ENCODE measurements around the gene KLHL22. TPM values are rescaled to one million over a fixed set of nuclear protein-coding genes. Genes with fewer than 3 reads are reported as not detected.

Gene KLHL22
- total and polyA plus RNA-seq, 2 of the 13 experiments (the other 11 are each of a cell fraction or from before 2014, with no cell fraction given): 10.9 to 14.8 TPM

- TF ChIP-seq ZNF441 (CRISPR knock-in tag; IDR thresholded peaks at IDR 0.05; ENCODE audit: borderline replicate concordance): no peak
- TF ChIP-seq KDM1A (CRISPR knock-in tag; IDR thresholded peaks at IDR 0.05): no peak
- TF ChIP-seq ZNF605 (CRISPR knock-in tag; IDR thresholded peaks at IDR 0.05): no peak; the same call in 1 of the 2 replicates
- peak; percentile 81; the same call in 1 of the 2 replicates for TF ChIP-seq ZNF788 (CRISPR knock-in tag; IDR thresholded peaks at IDR 0.05; ENCODE audit: borderline replicate concordance)
- TF ChIP-seq ZNF576 (CRISPR knock-in tag; IDR thresholded peaks at IDR 0.05): no peak
- TF ChIP-seq ZNF574 (CRISPR knock-in tag; IDR thresholded peaks at IDR 0.05): peak; percentile 76
- TF ChIP-seq JARID2 (CRISPR knock-in tag; IDR thresholded peaks at IDR 0.05; ENCODE audit: insufficient replicate concordance): no peak
- no peak for TF ChIP-seq CTCF (CRISPR knock-in tag; IDR thresholded peaks at IDR 0.05)
- TF ChIP-seq CREB1 (IDR thresholded peaks at IDR 0.05): no peak
- TF ChIP-seq CREB1 (CRISPR knock-in tag; IDR thresholded peaks at IDR 0.05): no peak; the same call in 1 of the 2 replicates
- 0 out of 2 replicates have a peak, but pooled peaks have one; percentile 68 for TF ChIP-seq ZNF33B (CRISPR knock-in tag; IDR thresholded peaks at IDR 0.05)
- no peak for TF ChIP-seq HES4 (CRISPR knock-in tag; IDR thresholded peaks at IDR 0.05; ENCODE audit: borderline replicate concordance)
- TF ChIP-seq EZH2 (conservative IDR thresholded peaks at IDR 0.05; ENCODE audit: low read depth, low read length): no peak
- peak; percentile 29; the same call in 1 of the 2 replicates for TF ChIP-seq XBP1 (CRISPR knock-in tag; IDR thresholded peaks at IDR 0.05)
- TF ChIP-seq SP5 (CRISPR knock-in tag; IDR thresholded peaks at IDR 0.05; ENCODE audit: borderline replicate concordance, low read depth): no peak
- peak; percentile 82 for TF ChIP-seq GMEB2 (CRISPR knock-in tag; IDR thresholded peaks at IDR 0.05; ENCODE audit: low read depth)
- no peak; the same call in 1 of the 2 replicates for TF ChIP-seq ZNF17 (CRISPR knock-in tag; IDR thresholded peaks at IDR 0.05)
- TF ChIP-seq ZNF704 (CRISPR knock-in tag; IDR thresholded peaks at IDR 0.05; ENCODE audit: borderline replicate concordance): peak; percentile 50; the same call in 1 of the 2 replicates
- no peak for TF ChIP-seq DDIT3 (CRISPR knock-in tag; IDR thresholded peaks at IDR 0.05)
- TF ChIP-seq CEBPG (CRISPR knock-in tag; IDR thresholded peaks at IDR 0.05): no peak
- no peak for TF ChIP-seq TEF (CRISPR knock-in tag; IDR thresholded peaks at IDR 0.05)
Observed at GRCh38 chr22:20393705-20394476, 101.7 kb downstream of the KLHL22 start, which contains the start of gene ZNF74 (continued).

Data from HepG2 (cell line).